ENCODE measurements around the gene MSX2.
"Not testable (repeated sequence)": the region's sequence is repeated elsewhere in the genome, so short reads cannot be mapped to it uniquely, and the experiment has no call there.

MSX2 gene

DNA sequence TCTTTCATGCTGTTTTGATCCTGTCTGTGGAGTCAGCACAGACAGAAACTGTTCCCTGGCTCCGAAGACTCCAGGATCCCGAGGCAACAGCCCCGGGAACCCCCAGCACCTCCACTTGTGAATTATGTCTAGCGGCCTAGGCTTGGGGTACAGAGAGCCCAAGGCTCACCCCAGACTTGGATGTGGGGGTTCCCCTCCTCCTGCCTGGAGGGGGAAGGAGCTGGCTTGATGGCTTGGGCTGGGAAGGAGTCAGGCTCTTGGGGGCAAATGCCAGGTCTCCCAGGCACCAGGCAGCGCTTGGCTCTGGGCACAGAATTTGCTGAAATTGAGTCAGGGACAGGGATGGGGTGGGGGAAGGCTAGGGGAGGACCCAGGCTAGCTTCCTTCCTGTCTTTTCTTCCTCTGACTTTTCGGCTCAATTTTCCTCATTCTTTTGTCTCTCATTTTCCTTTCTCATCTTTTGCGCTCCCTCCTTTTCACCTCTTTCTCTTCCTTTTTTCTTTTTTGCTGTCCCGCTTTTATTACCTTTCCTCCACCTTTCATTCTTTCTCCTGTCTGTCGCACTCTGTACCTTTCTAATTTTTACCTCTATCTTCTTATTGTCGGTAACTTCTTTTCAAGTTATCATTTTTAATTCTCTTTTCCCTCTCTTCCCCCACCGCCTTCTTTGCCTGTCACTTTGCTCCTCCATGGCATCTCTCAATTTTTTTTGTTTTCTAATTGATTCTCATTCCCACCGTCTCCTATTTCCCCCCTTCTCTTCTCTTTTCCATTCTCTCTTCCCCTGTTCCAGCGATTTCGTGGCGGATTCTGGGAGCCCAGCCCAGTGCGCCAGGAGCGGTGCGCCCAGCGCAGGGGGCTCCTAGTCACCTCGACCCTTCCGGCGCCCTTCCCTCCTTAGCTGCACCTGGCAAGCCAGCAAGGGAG lies 10.5 kb downstream of the MSX2 start:
- no peak for FAIRE-seq

DNA sequence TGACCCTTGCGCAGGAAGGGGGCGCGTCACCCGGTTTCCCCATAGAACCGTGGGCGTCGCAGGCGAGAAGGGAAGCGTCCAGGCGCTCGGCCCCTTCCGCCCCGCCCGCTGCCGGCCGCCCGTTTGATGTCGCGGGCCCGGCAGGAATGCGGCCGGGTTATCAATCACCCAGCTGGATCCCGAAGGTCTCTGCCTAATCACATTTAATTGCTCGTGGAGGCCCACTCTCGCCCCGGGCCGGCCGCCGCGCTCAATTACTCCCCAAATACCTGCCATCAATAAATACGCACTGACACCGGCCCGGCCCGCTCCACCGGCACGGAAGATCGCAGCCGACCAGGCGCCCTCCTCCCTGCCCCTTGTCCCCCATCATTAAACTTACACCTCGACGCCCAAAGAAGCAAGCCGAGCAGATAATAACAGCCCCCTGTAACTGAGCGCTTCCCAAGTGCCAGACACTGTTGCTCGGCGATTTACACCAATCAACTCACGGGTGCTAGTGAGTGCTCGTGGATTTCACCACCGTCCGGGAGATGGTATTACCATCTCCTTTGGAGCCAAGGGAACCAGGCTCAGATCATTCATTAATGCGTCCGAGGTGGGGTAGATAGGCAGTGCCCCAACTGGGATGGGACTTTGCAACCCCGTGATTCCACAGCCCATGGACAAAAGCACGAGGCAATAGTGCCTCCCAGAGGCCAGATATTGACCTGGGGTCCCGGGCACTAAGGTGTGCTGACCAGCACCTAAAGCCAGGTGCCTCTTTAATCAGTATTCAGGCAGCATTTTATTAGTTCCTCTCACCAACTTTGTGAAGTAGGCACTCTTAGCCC lies 11.3 kb downstream of the MSX2 start:
- FAIRE-seq = no peak

DNA sequence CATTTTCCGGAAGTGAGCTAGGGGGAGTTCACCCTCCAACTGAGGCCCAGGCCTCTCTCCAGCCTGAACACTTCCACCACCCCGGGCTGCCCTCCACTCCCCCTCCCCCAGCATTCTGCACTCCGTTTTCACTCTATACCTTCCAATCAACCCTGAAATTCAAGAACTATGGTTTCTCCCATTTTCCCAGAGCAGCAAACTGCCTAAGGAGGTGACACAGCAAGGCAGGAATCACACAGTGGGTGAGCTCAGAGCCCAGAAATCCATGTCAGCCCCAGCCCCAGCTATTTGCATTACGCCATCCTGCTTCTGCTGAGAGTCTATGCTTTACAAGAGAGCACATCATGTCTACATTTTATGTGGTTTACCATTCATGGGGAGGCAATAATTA lies 11.9 kb downstream of the MSX2 start:
- no peak for FAIRE-seq

DNA sequence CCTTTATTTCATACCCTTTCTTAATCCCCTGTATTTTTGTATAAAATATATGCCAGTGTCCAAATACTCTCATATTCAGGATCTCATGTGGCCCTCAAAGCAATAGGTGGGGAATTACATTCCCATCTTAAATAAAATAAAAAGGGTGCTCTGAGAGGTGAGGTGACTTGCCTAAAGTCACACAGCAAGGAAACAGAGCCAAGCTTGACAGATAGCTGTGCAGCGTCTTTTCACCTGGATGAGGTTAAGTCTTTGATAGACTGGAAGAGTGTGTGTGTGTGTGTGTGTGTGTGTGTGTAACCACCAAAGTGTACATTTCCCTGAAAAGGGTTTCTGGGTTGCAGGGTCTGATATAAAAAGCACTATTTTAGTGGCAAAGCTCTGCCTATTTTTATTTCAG lies 12.4 kb downstream of the MSX2 start:
- no peak for FAIRE-seq

DNA sequence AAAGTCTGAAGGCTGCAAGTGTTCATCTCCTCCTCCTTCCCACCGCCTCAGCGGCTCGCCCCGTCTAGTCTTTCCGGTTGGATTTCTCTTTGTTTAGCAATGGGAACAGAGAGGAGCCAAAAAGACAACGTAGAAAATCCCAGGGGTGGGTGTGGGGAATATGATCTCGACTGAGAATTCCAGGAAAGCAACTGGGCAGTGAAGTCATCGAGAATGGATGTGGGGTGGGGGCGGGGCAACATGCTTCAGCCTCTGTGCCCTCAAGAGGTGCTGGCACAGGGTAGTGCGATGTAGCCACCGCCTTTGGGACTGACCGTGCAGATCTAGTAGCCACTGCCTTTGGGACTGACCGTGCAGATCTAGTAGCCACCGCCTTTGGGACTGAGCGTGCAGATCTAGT lies 12.9 kb downstream of the MSX2 start:
- no peak for FAIRE-seq

DNA sequence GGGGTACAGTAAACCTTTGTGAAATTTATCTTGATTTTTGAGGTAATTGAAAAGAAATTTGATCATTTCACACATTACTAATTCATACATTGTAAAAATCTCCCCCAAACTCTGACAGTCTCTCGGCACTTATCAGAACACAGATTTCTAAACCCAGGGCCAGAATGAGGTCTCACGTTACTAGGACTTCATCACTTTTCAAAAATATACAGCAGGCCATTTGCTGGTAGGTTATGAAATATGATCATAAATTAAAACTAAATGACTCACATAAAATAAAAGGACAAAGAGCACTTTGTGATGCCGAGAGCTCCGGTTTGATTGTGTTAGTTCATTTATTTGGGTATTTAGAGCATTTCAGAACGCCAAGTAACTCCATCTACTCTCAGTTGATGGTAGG lies 17.0 kb downstream of the MSX2 start:
- no peak for FAIRE-seq

DNA sequence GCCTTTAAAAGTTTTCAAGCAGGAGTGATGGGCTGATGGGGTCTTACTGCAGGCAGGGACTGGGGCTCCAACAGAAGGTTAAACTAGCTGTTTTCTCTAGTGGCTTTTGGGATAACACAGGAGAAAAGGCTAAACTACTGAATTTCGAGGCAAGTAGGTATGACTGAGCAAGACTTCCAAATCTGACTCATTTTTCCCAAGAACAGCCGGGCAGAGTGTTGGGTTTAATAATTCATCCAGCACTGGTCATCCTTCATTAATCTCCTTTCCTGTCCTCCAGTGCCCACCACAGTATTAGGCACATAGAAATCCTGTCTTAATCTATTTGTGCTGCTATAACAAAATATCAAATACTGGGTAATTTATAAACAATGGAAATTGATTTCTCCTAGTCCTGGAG lies 20.5 kb downstream of the MSX2 start:
- no peak for FAIRE-seq

DNA sequence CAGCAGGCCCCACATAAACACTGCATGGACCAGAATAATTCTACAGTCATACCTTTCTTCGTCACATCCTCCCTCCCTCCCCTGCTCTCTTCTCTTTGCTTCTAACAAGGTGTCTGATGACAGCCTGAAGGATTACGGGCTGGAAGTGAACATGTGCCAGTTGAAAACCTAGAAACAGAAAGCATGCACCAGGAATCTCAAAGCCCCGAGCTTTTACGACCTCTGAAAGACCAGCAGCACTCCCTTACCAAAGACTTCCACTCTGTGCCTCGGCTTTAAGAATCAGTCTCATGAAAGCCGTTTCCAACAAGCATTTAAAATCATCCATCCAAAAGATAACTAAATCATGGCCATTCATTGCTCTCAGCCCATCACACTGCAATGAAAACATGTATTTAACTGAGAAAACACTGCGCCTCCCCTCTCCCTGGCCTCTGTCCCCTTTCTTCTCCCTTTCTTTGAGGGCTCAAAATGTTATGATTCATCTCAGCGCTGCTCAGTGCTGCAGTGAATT lies 21.3 kb downstream of the MSX2 start:
- no peak for FAIRE-seq

DNA sequence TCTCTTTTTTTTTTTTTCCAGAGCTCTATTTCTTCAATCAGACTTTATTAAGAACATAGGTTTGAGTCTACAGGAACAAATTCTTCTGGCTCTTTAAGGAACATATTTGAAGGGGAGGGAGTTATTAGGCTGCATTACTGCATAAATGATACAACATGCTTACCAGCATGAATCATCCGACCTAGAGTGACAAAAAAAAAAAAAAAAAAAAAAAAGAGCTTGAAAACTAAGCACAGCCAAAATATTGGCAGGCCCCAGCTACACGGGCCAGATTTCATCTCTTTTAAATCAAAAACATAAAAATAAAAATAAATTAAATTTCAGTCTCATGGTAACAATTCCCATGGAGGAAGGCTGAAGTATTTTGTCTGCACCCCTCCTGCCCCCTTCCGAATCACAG lies 26.3 kb downstream of the MSX2 start:
- no peak for FAIRE-seq

DNA sequence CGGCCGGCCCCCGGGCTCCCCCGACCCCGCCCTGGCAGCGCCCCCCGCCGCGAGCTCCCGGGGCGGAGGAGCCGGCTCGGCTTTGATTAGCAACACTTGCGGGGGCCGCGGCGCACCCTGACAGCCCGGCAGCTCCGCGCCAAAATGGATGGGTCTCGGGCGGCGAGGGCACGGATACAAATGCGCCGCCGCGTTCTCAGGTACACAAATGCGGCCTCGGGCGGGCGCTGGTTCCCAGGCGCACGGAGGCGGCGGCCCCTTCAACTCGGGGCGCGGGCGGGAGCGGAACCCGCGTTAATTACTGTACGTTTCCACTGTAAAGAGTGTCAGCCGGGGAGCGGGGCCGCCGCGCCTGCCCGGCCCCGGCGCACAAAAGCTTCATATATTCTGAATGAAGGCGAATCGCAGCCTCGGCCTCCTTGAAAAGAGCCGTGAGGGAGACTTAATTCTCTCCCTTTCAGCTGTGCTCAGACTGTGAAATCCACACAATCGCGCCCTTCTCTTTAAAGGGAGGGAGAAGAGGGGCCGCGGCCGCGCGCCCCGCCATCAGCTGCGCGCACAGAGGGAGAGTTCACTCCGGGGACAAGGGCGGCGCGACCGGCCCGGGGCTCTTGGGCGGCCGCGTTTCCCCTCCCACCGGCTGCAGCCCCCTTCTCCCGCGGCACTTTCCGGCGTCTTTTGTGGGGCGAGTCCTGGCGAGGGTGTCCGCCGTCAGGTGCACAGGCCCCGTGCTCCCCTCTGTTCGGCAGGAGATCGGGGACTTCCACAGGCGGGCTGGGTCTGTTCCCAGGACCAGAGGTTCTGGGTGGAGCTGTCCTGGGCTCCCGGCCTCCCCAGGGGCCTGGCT lies 27.0 kb downstream of the MSX2 start:
- FAIRE-seq = no peak

DNA sequence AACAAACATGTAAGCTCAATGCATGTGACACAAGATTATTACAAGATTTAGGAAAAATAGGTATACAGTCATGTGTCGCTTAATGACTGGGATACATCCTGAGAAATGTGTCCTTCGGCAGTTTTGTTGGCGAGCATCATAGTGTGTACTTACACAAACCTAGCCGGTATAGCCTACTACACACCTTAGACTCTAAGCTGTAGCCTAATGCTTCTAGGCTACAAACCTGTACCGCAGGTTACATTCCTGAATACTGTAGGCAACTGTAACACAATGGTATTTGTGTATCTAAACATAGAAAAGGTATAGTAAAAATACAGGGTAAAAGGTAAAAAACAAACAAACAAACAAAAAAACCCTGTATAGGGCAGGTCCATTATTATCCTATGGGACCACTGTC lies 27.7 kb downstream of the MSX2 start:
- no peak for FAIRE-seq

DNA sequence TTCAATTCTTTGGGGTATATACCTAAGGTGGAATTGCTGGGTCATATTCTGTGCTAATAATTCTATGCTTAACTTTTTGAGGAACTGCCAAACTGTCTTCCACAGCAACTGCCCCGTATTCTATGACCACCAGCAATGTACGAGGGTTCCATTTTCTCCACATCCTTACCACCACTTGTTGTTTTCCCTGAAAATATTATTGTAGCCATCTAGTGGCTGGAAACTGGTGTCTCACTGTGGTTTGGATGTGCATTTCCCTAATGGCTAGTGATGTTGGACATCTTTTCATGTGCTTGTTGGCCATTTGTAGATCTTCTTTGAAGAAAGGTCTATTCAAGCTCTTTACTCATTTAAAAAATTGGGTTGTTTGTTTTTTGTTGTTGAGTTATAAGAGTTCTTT lies 30.7 kb downstream of the MSX2 start:
- no peak for FAIRE-seq

DNA sequence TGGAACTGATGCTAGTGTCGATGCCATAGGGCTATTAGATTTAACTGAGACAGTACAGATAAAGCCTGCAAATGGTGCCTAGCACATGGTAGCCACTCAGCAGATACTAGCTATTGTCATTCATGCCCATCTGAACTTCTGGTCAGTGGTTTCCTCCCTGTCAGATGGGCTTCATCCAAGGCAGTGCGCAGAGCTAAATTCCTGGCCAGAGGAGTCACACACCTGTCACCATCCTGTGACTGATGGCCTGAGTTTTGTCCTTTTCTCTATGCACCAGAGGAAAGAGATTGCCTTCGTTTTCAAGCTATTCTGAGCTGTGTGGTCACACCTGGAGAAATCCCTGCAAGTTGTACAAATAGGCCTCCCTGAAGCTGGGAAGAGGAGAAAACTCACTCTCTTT lies 34.7 kb downstream of the MSX2 start:
- FAIRE-seq = no peak

DNA sequence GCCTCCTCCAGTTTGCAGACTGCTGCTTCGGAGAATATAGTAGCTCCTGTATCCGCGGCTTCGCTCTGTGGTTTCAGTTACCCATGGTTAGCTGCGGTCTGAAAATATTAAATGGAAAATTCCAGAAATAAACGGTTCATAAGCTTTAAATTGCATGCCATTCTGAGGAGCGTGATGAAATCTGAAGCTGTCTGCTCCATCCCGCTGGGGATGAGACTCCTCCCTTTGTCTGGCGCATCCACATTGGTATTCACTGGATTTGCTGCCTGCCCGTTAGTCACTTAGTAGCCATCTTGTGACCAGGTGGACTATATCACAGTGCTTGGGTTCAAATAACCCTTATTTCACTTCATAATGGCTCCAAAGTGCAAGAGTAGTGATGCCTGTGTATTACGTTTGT lies 36.3 kb downstream of the MSX2 start:
- no peak for FAIRE-seq

DNA sequence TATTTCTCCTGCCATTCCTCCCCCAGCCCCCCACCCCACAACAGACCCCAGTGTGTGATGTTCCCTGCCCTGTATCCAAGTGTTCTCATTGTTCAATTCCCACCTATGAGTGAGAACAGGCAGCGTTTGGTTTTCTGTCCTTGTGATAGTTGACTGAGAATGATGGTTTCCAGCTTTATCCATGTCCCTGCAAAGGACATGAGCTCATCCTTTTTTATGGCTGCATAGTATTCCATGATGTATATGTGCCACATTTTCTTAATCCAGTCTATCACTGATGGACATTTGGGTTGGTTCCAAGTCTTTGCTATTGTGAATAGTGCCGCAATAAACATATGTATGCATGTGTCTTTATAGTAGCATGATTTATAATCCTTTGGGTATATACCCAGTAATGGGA lies 37.0 kb downstream of the MSX2 start:
- not testable (repeated sequence) for FAIRE-seq

DNA sequence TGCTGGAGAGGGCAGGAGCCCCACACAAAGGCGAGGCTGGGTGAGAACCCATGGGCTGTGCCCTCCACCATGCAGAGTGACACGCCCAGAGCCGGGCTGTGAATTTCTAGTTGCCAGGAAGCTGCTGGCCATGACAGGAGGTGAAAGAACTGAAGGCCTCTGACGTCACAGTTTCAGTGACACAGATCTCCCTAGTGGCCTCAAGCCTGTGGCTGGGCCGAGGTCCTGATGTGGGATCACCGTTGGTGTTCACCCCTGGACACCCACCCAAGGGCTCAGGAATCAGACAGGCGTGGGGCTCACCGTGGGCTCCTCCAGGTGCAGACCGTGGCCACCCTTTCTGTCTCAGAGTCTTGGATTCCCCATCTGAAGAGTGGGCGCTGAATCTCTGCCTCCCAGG lies 39.9 kb downstream of the MSX2 start:
- FAIRE-seq = no peak

DNA sequence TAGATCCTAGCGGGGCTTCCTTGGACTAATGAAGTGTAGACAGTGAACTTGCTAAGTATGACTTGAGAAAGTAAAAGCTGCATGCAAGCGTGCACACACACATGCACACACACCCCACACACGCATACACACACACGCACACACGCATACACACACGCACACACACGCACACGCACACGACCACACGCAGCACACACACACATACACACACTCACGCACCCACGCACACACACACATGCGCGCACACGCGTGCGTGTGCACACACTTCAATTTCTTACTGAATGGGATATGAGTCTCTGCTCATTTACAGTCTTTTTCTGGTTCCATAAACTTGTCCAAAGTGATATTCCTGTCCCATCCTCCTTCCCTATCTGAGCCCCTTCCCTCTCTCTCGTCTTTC lies 41.2 kb downstream of the MSX2 start:
- no peak for FAIRE-seq

DNA sequence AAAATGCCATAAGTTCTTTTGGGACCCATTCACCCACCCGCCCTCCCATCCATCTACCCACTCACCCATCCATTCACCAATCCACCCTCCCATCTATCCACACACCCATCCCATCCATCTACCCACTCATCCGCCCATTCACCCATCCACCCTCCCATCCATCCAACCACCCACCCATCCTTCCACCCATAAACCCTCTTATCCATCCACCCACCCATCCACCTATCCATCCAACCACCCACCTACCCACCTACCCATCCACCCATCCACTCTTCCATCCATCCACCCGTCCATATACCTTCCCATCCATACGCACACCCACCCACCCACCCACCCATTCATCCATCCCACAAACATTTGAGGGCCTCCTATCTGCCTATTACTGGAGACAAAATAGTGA lies 43.3 kb downstream of the MSX2 start:
- no peak for FAIRE-seq

DNA sequence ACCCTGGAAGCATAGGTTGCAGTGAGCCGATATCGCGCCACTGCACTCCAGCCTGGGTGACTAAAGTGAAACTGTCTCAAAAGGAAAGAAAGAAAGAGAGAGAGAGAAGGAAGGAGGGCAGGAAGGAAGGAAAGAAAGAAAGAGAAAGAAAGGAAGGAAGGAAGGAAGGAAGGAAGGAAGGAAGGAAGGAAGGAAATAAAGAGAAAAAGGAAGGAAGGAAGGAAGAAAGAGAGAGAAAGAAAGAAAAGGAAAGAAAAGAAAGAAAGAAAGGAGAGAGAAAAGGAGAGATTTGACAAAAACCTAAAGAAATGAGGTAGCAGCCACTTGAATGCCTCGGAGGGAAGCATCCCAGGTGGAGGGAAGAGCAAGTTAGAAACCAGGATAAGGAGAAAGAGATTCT lies 44.6 kb downstream of the MSX2 start:
- no peak for FAIRE-seq

DNA sequence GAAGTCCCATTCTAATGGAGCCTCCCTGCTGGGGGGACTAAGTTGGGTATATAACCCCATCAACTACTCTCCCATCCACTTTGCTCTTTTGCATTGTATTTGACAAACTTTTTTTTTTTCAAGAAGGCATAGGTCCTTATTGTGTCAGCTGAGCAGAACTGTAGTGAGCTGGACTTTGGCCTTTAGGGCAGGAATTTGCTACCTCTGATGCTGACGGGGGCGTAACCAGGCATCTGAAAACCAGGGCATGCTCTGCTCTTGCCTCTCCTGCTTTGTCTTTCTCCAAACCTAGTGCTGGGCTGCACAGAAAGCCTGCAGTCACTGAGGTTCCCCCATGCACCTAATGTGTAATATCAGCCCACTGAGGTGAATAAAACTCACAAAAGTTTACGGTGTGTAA lies 49.0 kb downstream of the MSX2 start:
- no peak for FAIRE-seq

DNA sequence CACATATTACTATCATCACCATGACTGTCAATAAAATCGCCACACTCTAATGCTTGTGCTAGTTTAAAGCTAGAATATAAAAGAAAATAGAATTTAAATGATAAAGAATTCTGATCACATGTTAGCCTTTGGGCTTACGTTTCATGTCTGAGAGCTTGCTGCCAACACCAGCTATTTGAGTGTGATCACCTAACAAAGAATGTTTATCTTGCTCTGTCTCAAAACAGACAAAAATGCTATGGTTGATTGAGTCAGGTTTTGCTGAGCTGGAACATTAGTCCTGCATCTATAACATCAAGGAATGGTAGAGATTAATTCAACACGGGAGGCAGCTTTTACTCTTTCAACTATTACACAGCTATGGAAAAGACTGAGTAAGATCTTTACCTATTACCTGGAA lies 50.7 kb downstream of the MSX2 start:
- no peak for FAIRE-seq

DNA sequence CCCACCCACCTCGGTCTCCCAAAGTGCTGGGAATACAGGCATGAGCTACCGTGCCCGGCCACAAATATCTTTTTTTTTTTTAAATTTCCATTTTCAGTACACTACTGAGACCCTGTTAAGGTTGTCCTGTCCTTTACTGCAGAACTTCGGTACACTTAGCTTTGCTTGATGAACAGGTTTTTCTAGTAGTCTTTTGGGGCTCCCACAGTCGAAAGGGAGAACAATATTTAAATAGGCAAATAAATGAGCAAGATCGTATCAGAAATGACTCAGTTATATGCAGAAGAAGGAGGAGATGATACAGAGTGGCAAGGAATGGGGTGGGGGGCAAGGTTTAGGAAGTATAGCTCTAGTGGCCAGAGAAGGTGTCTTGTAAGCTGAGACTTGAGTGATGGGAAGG lies 52.7 kb downstream of the MSX2 start:
- no peak for FAIRE-seq

DNA sequence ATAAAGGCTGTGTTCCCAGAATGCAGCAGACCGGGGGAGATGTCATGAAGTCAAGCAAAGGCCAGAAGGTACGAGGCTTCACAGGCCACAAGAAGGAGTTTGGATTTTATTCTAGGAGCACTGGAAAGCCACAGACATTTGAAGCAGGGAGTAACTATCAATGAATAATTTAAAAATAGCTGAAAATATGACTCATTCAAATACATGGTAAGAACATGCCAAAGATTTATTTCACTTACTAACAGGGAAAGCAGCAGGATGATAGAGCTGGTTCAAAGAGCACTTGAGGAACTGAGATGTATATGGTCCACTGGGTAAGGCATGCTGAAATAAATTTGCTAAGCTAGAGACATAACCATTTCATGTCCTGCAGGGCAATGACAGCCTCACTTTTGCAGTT lies 53.2 kb downstream of the MSX2 start:
- FAIRE-seq = no peak

All from islet of Langerhans (tissue), 1 donor.